Small intestine (tissue), 16 donors: ENCODE data around the gene HCLS1. TPM values are rescaled to one million over a fixed set of nuclear protein-coding genes. Genes with fewer than 3 reads are reported as not detected.

Experiments used
- DNase-seq, 2 donors: peaks; one replicate each; pipeline versions ENCODE4 v3.0.0 to v3.0.0-alpha.2; 2013
- FAIRE-seq: peaks from 2 replicates; lab custom pipeline; 2012; peaks lifted over from hg19 to GRCh38; lab: Jason Lieb, UNC
- H3K27ac ChIP-seq, 3 donors: one replicate each; pipeline ENCODE4 v1.5.1; 2013; ENCODE audit warnings: low read length in 2 of 3, mild to moderate bottlenecking in 2 of 3, control low read depth in 1 of 3, inconsistent platforms in 1 of 3, low read depth in 1 of 3, moderate library complexity in 1 of 3
- H3K27me3 ChIP-seq, 3 donors: one replicate each; pipeline ENCODE4 v1.6.1; 2013; ENCODE audit warnings: low read length in 3 of 3, inconsistent platforms in 1 of 3; ENCODE audit not compliant: control insufficient read depth in 3 of 3, insufficient read depth in 3 of 3
- H3K36me3 ChIP-seq, 3 donors: one replicate each; pipeline ENCODE4 v1.6.1; 2013; ENCODE audit warnings: low read length in 3 of 3, inconsistent platforms in 1 of 3, low read depth in 1 of 3, mild to moderate bottlenecking in 1 of 3, moderate library complexity in 1 of 3; ENCODE audit not compliant: control insufficient read depth in 3 of 3, insufficient read depth in 2 of 3
- H3K4me1 ChIP-seq, 3 donors: one replicate each; pipeline ENCODE4 v1.6.1; 2013; ENCODE audit warnings: low read length in 2 of 3, inconsistent platforms in 1 of 3, low read depth in 1 of 3, mild to moderate bottlenecking in 1 of 3, moderate library complexity in 1 of 3; ENCODE audit not compliant: control insufficient read depth in 3 of 3, insufficient read depth in 2 of 3
- H3K4me3 ChIP-seq, 3 donors: one replicate each; pipeline ENCODE4 v1.5.1; 2013; ENCODE audit warnings: low read length in 3 of 3, control low read depth in 1 of 3, inconsistent platforms in 1 of 3, low read depth in 1 of 3, mild to moderate bottlenecking in 1 of 3, moderate library complexity in 1 of 3
- H3K9me3 ChIP-seq, 2 donors: one replicate each; pipeline ENCODE4 v1.6.1; 2013; ENCODE audit warnings: low read depth in 1 of 2, low read length in 1 of 2; ENCODE audit not compliant: control insufficient read depth in 2 of 2, insufficient read depth in 1 of 2
- WGBS, 3 donors: extraction: QIAGEN DNeasy Blood & Tissue Kit; methylation state at CpG; one replicate each; pipeline ENCODE4 v1.1.7; 2013; 5-methylcytosine and 5-hydroxymethylcytosine counted together
- long read RNA-seq, 10 donors: transcript quantifications; one replicate each; lab custom pipeline, GENCODE V29; 2026
- polyA plus RNA-seq, 4 donors: library from polyadenylated mRNA; stranded (reverse) in 3 of 4; unstranded in 1 of 4; fragments of 200-250 nt in 3 of 4; fragments of 120-200 nt in 1 of 4; gene quantifications; one replicate each; pipeline versions ENCODE4 v1.2.1 to v1.2.3, GENCODE V29; 2013
- donor health status: healthy with polysubstance abuse.
- donor health status: control.
- donor health status: control.
- donor health status: Bipolar disorder and iron deficiency.
- donor health status: healthy.

The HCLS1 gene, protein sequence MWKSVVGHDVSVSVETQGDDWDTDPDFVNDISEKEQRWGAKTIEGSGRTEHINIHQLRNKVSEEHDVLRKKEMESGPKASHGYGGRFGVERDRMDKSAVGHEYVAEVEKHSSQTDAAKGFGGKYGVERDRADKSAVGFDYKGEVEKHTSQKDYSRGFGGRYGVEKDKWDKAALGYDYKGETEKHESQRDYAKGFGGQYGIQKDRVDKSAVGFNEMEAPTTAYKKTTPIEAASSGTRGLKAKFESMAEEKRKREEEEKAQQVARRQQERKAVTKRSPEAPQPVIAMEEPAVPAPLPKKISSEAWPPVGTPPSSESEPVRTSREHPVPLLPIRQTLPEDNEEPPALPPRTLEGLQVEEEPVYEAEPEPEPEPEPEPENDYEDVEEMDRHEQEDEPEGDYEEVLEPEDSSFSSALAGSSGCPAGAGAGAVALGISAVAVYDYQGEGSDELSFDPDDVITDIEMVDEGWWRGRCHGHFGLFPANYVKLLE
- polyA plus RNA-seq, result 10 to 100 TPM in 3 of 4 donors, 1 to 10 TPM in 1; 8.5 to 31.3 (median 22.3) TPM
- long read RNA-seq, donor 1, result 0 reads
- long read RNA-seq, donor 2, partial matches to known transcripts, result 0 of 1 reads
- long read RNA-seq, donor 2, other reads (novel, unspliced or antisense), result 0 of 1 reads
- long read RNA-seq, donor 3, partial matches to known transcripts, result 0 of 2 reads
- long read RNA-seq, donor 3, other reads (novel, unspliced or antisense), result 0 of 2 reads
- long read RNA-seq, donor 4, result 0 reads
- long read RNA-seq, donor 5, result 0 reads
- long read RNA-seq, donor 6, partial matches to known transcripts, result 0 of 3 reads
- long read RNA-seq, donor 6, other reads (novel, unspliced or antisense), result 0 of 3 reads
- long read RNA-seq, donor 7, result 0 reads
- long read RNA-seq, donor 8, partial matches to known transcripts, result 0 of 1 reads
- long read RNA-seq, donor 8, other reads (novel, unspliced or antisense), result 0 of 1 reads
- long read RNA-seq, donor 9, partial matches to known transcripts, result 0 of 1 reads
- long read RNA-seq, donor 9, other reads (novel, unspliced or antisense), result 0 of 1 reads
- long read RNA-seq, donor 10, transcript HCLS1-201 (14 exons, 2,000 nt), result major isoform, 5 of 8 reads
- long read RNA-seq, donor 10, partial matches to known transcripts, result 0 of 8 reads
- long read RNA-seq, donor 10, other reads (novel, unspliced or antisense), result 0 of 8 reads

DNA sequence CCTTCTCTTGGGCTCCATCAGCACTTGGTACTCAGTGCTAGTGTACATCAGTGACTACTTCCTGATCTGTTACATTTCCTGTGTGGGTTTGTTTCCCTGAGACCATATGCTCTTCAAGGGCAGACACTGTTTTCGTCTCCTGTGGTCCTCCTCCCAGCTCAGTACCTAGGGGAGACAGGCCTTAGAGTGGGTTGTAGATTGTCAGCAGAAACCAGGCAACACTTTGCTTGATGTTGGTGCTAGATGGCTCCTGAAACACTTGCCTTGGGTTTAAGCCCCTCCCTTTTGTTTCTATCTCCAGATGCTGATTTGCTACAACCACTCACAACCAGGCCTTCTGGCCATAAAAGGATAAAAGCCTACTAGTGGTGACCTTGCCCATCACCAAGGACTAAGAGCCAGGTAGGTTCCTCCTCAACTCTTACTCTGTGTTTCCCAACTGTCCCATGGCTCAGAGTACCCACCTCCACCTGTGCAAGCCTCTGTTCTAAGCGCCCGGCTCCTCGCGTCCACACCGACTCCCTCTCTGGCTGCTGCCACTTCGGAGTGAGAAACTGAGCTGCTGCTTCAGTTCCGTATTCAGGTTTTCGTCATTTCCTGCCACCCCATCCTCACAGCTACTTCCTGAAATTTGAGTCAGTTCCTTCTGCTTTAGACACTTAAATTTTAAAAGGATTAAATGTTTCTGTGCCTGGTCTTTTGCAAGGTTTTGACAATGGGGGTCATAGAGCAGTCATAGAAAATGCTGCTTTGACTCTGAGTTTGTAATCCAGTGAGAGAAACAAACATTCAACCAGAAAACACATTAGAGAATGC is at the start of gene HCLS1:
Gene HCLS1 (minus strand): TSS at position 548 of the 816 bp plus-strand sequence. CDS start 2,556 bp downstream, outside the sequence.
- H3K27me3 ChIP-seq, result no peaks in the 10 kb centered on the region
- no peaks in the 10 kb centered on the region for H3K9me3 ChIP-seq
- peak within 1 kb of the TSS; percentile 11 to 40 (median 24) for H3K4me3 ChIP-seq
- H3K4me1 ChIP-seq, result no peaks in the 10 kb centered on the region
- DNase-seq, result peak; percentile 9 to 47
- H3K27ac ChIP-seq, result peak within 1 kb of the TSS in 2 of 3 donors; percentile 74 to 92
- WGBS, 3 donors, result 53 to 85% (median 64%) methylated on average over 9 of the region's 9 CpGs
- FAIRE-seq, result no peak
- peaks cover 14 to 18% (median 16%) of the 10 kb centered on the region in 3 donors for H3K36me3 ChIP-seq

DNA sequence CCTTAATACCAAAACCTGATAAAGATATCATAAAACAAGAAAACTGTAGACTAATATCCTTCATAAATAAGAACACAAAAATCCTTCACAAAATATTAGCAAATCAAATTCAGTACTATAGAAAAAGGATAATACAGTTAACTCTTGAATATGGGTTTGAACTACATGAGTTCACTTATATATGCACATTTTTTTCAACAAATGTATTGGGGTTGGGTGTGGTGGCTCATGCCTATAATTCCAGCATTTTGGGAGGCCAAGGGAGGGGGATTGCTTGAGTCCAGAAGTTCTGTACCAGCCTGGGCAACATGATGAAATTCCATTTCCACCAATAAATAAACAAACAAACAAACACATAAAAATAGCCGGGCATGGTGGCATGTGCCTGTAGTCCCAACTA is 49.6 kb upstream of the HCLS1 start:
- no peak overlapping the region for H3K27ac ChIP-seq
- no peak for FAIRE-seq
- H3K4me3 ChIP-seq, result no peak overlapping the region
- H3K4me1 ChIP-seq, result no peaks in the 10 kb centered on the region
- H3K27me3 ChIP-seq, result no peaks in the 10 kb centered on the region
- peaks cover 6 to 29% (median 7%) of the 10 kb centered on the region in 3 donors for H3K36me3 ChIP-seq
- DNase-seq, result no peak
- WGBS, 3 donors, result 55 to 98% (median 75%) methylated on average over 1 of the region's 1 CpG
- no peaks in the 10 kb centered on the region for H3K9me3 ChIP-seq

DNA sequence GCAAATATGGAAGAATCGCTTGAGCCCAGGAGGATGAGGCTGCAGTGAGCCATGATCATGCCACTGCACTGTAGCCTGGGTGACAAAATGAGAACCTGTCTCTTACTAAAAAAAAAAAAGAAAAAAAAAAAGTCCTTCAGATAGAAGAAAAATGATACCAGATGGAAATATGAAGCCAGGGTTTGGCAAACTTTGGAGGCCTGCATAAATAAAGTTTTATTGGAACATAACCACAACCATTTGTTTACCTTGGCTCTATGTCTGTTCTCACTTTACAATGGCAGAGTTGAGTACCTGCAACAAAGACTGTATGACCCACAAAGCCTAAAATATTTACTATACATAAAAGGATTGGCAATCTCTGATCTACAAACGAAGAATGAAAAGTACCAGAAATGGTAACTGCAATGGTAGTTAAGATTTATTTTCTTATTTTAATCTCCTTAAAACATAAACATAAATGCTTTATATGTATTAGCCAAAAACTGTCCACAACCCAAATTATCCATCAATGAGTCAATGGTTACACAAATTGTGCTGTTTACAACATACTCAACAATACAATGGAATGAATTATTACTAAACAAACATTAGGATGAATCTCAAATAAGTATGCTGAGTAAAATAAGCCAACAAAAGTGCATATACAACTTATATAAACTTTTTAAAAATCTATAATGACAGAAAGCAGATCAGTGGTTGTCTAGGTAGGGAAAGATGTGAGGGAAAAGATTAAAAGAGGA is 47.0 kb upstream of the HCLS1 start:
- DNase-seq (no peak), FAIRE-seq (no peak)
- Histone ChIP-seq H3K9me3 (peaks cover 0 to 3% of the 10 kb centered on the region in 2 donors), H3K27ac (no peak overlapping the region), H3K4me3 (no peak overlapping the region), H3K4me1 (no peaks in the 10 kb centered on the region), H3K36me3 (peaks cover 6 to 26% (median 8%) of the 10 kb centered on the region in 3 donors), H3K27me3 (no peaks in the 10 kb centered on the region)
- 94 to 99% (median 98%) methylated on average over 2 of the region's 2 CpGs for WGBS, 3 donors

DNA sequence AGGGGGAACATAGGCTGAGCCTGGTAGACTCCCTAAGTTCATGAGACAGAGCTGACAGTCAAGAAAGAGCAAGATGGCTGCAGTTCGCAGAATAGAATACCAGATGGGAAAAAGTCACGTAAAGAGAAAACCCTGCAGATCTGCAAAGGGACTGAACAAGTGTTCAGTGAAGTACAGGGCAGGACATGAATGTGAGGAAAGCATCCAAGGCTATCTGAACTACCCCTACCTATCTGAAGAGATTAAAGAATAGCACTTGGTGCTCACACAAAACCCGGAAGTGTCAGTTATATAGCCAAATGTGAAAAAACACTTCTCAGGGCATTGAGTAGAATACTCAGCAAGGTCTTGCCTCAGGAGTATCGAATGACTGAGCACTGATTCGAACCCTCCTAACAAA is 44.8 kb upstream of the HCLS1 start:
- no peaks in the 10 kb centered on the region for H3K4me1 ChIP-seq
- no peak for FAIRE-seq
- DNase-seq, result no peak
- no peaks in the 10 kb centered on the region for H3K27me3 ChIP-seq
- 94 to 97% (median 95%) methylated on average over 5 of the region's 5 CpGs for WGBS, 3 donors
- no peak overlapping the region for H3K27ac ChIP-seq
- peaks cover 0 to 3% of the 10 kb centered on the region in 2 donors for H3K9me3 ChIP-seq
- no peak overlapping the region for H3K4me3 ChIP-seq
- H3K36me3 ChIP-seq, result peaks cover 8 to 21% (median 8%) of the 10 kb centered on the region in 3 donors

DNA sequence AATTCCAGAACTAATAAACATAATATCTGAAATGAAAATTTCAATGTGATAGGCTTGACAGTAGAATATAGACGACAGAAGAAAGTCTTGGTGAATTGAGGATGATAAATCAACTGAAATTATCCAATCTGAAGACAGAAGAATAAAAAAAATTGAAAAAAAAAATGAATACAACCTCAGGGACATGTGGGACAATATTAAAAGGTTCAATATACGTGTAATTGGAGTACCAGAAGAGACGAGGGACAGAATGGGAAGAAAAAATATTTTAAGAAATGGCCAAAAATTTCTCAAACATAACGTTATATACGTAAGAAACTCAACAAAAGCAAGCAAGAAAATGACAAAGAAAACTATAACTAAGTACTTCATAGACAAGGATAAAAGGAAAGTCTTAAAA is 43.3 kb upstream of the HCLS1 start:
- H3K4me1 ChIP-seq, result no peaks in the 10 kb centered on the region
- H3K27ac ChIP-seq, result no peak overlapping the region
- peaks cover 0 to 3% of the 10 kb centered on the region in 2 donors for H3K9me3 ChIP-seq
- FAIRE-seq (no peak), DNase-seq (no peak)
- H3K4me3 ChIP-seq, result no peak overlapping the region
- H3K36me3 ChIP-seq, result peaks cover 8 to 19% (median 8%) of the 10 kb centered on the region in 3 donors
- no peaks in the 10 kb centered on the region for H3K27me3 ChIP-seq
- WGBS, 3 donors, result 97 to 99% (median 97%) methylated on average over 5 of the region's 5 CpGs

DNA sequence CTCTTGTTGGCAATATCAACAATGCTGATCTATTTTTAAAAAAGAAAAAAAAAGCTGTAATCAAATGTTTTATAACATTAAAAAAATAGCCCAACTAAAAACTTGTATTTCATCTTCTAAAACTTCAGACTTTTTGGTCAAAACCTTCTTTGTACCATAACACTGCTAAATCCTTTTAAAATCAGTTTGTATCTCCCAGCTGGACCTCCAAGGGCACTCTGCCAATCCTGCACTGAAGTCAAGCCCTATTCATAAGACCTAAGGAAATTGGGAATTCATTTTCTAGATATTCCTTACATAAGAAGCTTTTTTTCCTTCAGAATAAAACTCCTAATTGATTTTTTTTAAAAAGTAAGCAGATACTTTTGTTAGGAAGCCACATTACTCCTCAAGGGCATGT is 38.2 kb upstream of the HCLS1 start:
- Histone ChIP-seq H3K27me3 (no peaks in the 10 kb centered on the region), H3K4me1 (no peaks in the 10 kb centered on the region), H3K36me3 (peaks cover 2 to 17% (median 3%) of the 10 kb centered on the region in 3 donors), H3K27ac (no peak overlapping the region), H3K9me3 (no peaks in the 10 kb centered on the region), H3K4me3 (no peak overlapping the region)
- FAIRE-seq (no peak), DNase-seq (no peak)

DNA sequence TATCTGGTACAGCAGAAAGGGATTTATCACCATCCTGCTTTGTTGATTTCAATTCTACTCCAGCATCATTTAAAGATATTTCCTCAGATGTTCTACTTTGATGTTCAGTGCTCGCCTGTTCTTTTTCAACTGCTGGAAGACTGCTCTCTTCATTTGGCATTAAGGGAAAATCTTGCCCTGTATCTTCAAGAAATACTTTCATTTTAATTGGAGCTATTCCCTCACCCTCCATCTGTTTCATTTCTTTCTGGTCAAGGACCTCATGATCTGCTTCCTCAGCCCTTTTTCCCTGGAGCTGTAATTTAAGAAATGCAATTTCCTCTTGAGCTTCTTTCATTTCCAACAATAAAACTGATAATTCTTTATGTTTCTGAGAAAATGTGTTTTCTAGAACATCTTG is 37.8 kb upstream of the HCLS1 start:
- 79 to 100% (median 96%) methylated on average over 1 of the region's 1 CpG for WGBS, 3 donors
- Histone ChIP-seq H3K4me1 (no peaks in the 10 kb centered on the region), H3K27ac (no peak overlapping the region), H3K9me3 (no peaks in the 10 kb centered on the region), H3K4me3 (no peak overlapping the region), H3K36me3 (peaks cover 2 to 19% (median 3%) of the 10 kb centered on the region in 3 donors), H3K27me3 (no peaks in the 10 kb centered on the region)
- DNase-seq, result no peak
- no peak for FAIRE-seq
